ENCODE measurements around the gene DGKZ. TPM values are rescaled to one million over a fixed set of nuclear protein-coding genes. Genes with fewer than 3 reads are reported as not detected.

DGKZ gene
- total RNA-seq, 1 donor from 2014 or later: 55.3 TPM

DNA sequence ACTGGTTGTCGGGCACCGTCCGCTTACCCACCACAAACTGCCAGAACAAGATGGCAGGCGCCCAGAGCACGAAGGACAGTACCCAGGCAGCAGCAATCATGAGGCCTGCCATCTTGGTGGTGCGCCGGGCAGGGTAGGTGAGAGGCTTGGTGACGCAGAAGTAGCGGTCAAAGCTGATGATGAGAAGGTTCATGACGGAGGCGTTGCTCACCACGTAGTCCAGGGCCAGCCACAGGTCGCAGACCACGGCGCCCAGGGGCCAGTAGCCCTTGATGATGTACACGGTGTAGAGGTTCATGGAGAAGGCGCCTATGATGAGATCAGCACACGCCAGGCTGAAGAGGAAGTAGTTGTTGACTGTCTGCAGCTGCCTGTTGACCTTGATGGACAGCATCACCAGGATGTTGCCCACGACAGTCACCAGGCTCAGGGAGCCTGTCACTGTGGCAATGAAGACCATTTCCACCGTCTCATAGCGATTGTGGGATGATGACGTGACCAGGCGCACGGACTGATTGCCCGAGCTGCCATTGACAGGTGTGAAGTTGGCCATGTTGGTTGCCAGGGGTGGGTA is 38.8 kb downstream of the DGKZ start:
- peaks cover 31% of the 10 kb centered on the region for H3K4me1 ChIP-seq
- DNase-seq: no peak
- intact Hi-C loops (cut with DNase I): no loop called here
- no peaks in the 10 kb centered on the region for H3K36me3 ChIP-seq
- ATAC-seq: no peak
- no peak overlapping the region for H3K27ac ChIP-seq
- no peak overlapping the region for H3K4me3 ChIP-seq
- no peaks in the 10 kb centered on the region for H3K9me3 ChIP-seq
- H3K27me3 ChIP-seq (ENCODE audit: low read depth): peaks cover 53% of the 10 kb centered on the region
- TF ChIP-seq, protein P1, sequence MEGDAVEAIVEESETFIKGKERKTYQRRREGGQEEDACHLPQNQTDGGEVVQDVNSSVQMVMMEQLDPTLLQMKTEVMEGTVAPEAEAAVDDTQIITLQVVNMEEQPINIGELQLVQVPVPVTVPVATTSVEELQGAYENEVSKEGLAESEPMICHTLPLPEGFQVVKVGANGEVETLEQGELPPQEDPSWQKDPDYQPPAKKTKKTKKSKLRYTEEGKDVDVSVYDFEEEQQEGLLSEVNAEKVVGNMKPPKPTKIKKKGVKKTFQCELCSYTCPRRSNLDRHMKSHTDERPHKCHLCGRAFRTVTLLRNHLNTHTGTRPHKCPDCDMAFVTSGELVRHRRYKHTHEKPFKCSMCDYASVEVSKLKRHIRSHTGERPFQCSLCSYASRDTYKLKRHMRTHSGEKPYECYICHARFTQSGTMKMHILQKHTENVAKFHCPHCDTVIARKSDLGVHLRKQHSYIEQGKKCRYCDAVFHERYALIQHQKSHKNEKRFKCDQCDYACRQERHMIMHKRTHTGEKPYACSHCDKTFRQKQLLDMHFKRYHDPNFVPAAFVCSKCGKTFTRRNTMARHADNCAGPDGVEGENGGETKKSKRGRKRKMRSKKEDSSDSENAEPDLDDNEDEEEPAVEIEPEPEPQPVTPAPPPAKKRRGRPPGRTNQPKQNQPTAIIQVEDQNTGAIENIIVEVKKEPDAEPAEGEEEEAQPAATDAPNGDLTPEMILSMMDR (IDR thresholded peaks at IDR 0.05): no peak

DNA sequence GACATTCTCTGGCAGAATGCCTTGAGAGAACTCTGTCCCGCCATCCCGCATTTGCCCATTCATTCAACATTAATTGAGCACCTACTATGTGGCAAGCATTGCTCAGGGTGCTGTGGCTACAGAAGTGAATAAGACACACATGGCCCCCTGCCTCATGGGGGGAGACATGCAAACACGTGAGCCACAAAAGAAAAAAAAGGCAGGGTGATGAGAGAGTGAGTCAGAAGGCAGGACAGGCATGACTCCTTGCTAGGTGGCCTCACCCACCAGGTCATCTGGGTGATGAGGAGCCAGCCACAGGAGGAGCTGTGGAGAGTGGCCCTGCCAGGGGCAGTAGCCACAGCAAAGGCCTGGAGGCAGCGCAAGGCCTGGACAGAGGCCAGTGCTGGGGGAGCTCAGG is 39.4 kb downstream of the DGKZ start:
- DNase-seq (no peak), ATAC-seq (no peak)
- peaks cover 58% of the 10 kb centered on the region for H3K27me3 ChIP-seq (ENCODE audit: low read depth)

DNA sequence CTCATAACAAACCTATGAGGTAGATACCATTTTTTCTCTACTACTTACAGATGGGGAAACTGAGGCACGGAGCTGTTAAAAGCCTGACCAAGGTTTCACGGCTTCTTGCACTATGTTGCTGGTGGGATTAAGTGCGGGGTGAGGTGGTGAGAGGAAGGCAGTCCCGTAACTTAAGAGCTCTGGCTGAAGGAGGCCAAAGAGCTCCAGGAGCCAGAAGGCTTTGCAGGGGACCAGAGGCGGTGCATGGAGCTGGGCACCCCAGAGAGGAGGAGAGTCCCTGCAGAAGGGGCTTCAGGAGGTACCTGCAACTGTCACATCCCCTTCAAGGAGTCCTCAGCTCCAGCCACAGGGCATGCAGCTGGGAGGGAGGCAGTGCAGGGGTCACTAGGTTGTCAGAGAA is 40.2 kb downstream of the DGKZ start:
- Histone ChIP-seq H3K36me3 (no peaks in the 10 kb centered on the region), H3K4me3 (no peak overlapping the region), H3K27ac (no peak overlapping the region), H3K4me1 (peaks cover 31% of the 10 kb centered on the region), H3K9me3 (no peaks in the 10 kb centered on the region), H3K27me3 (ENCODE audit: low read depth) (peaks cover 65% of the 10 kb centered on the region)
- TF ChIP-seq, protein P1 (IDR thresholded peaks at IDR 0.05): no peak
- intact Hi-C loops (cut with DNase I): no loop called here
- no peak for DNase-seq
- no peak for ATAC-seq

More for the DNA sequence above, 39.4 kb downstream of the DGKZ start:
- Histone ChIP-seq H3K36me3 (no peaks in the 10 kb centered on the region), H3K4me1 (peaks cover 31% of the 10 kb centered on the region), H3K4me3 (no peak overlapping the region), H3K27ac (no peak overlapping the region), H3K9me3 (no peaks in the 10 kb centered on the region)
- TF ChIP-seq, protein P1 (IDR thresholded peaks at IDR 0.05): no peak
- intact Hi-C loops (cut with DNase I): no loop called here

DNA sequence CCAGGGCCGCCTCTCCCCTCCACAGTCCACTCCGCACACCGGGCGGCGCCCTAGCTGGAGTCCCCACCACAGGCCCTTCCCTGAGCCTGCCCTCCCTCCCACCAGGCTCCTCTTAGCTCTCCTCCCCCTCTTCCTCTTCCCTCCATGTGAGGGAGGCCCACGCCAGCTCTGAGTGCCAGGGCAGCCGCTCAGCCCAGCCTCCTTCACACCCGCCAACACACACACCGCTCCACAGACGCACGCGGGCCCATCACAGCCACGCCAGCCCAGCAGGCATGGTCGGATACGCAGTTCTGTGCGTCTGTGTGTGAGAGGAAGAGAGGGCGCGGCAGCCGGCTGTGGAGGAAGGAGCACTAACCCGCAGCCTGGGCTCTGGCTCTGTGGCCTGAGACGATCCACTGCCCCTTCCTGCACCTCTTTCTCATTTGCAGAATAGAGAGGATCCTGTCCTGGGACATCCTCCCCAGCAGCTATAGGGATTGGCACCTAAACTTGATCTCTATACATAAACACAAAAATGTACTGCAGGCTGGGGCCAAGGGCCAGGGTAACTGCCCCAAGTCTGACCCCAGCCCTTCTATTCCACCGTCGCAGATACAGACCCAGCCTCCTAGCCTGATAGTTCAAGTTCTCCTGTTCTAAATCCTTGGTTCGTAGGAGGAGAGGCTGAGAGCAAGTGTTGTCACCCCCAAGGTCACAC is 40.8 kb downstream of the DGKZ start:
- TF ChIP-seq, protein P1 (IDR thresholded peaks at IDR 0.05): no peak
- H3K4me1 ChIP-seq: peaks cover 34% of the 10 kb centered on the region
- no peaks in the 10 kb centered on the region for H3K9me3 ChIP-seq
- no peaks in the 10 kb centered on the region for H3K36me3 ChIP-seq
- intact Hi-C loops (cut with DNase I): no loop called here
- H3K27me3 ChIP-seq (ENCODE audit: low read depth): peaks cover 67% of the 10 kb centered on the region
- DNase-seq (no peak), ATAC-seq (no peak)
- no peak overlapping the region for H3K27ac ChIP-seq
- no peak overlapping the region for H3K4me3 ChIP-seq

DNA sequence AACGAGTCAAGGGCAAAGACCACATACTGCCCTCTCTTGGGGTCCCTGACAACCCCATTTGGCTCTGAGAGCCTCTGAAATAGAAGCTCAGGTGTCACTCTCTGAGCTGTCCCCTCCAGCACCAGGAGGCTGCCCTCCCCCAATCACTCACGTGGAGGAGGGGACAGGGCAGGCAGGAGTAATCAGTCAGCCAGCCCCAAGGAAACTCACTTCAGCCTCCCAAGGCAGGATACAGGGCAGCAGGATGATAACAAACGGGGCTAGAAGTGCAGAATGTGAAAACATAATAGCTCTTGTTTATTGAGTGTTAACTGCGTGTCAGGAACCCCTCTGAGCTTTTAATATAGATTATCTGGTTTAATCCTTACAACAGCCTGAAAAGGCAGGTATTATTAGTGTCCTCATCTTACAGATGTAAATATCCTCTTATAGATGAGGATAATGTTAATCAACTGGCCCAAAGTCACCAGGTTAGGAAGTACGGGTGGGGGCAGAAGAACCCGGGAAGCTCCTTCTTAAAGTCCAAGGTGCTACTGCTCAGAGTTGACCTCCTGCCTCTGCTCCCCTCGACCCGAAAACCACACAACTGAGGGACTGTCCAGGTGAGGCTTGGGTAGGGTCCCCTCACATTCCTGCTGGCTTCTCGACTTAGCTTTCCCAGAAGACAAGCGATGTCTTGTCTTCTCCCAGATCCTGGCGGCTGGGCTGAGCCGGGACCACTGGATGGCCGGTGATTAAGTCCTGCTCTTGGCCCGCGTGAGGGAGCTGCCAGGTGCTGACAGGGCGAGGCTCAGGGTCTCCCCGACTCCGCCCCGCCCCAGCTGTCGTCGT is 41.6 kb downstream of the DGKZ start:
- Histone ChIP-seq H3K36me3 (no peaks in the 10 kb centered on the region), H3K4me3 (no peak overlapping the region), H3K27me3 (ENCODE audit: low read depth) (peaks cover 67% of the 10 kb centered on the region), H3K9me3 (no peaks in the 10 kb centered on the region), H3K4me1 (peaks cover 34% of the 10 kb centered on the region), H3K27ac (no peak overlapping the region)
- TF ChIP-seq, protein P1 (IDR thresholded peaks at IDR 0.05): no peak
- ATAC-seq: no peak
- intact Hi-C loops (cut with DNase I): no loop called here
- no peak for DNase-seq
